ENCODE data around the gene CDKN3.
"Not testable (repeated sequence)": the region's sequence is repeated elsewhere in the genome, so short reads cannot be mapped to it uniquely, and the experiment has no call there.

- TF ChIP-seq POLR2AphosphoS5, TAF1, POLR2A, SPI1 (IDR thresholded peaks at IDR 0.05; ENCODE audit: low read depth, low read length): not testable (repeated sequence)
Observed at GRCh38 chr14:54403401-54404005, 6.7 kb downstream of the CDKN3 start.

All from GM12891 (cell line).